HUES64 (cell line): ENCODE results near the gene SUN1.
"Not testable (repeated sequence)": the region's sequence is repeated elsewhere in the genome, so short reads cannot be mapped to it uniquely, and the experiment has no call there.

Source experiments
- H3K27ac ChIP-seq: 2 replicates; pipeline ENCODE4 v1.7.0; 2013; ENCODE audit warnings: low read depth, low read length, inconsistent platforms
- H3K27me3 ChIP-seq: 2 replicates; pipeline ENCODE4 v1.6.1; 2013; ENCODE audit warnings: mild to moderate bottlenecking, low read length; ENCODE audit not compliant: insufficient read depth
- H3K36me3 ChIP-seq: 2 replicates; pipeline ENCODE4 v1.6.1; 2013; ENCODE audit warnings: mild to moderate bottlenecking, low read length; ENCODE audit not compliant: insufficient read depth
- H3K4me1 ChIP-seq: 2 replicates; pipeline ENCODE4 v1.6.1; 2013; ENCODE audit warnings: mild to moderate bottlenecking, low read length, moderate library complexity; ENCODE audit not compliant: insufficient read depth
- H3K4me3 ChIP-seq: 2 replicates; pipeline ENCODE4 v1.5.1; 2013; ENCODE audit warnings: mild to moderate bottlenecking, low read length, moderate library complexity
- H3K9ac ChIP-seq: 2 replicates; pipeline ENCODE4 v1.6.1; 2013; ENCODE audit warnings: mild to moderate bottlenecking, low read depth, low read length
- H3K9me3 ChIP-seq: 2 replicates; pipeline ENCODE4 v1.6.1; 2013; ENCODE audit warnings: low read depth, low read length; ENCODE audit not compliant: insufficient read depth
- WGBS: fragments of 150-250, 120-280 bp; methylation state at CpG from one replicate; pipeline ENCODE4 v1.1.7; 2013; ENCODE audit warnings: missing lambda C conversion rate; 5-methylcytosine and 5-hydroxymethylcytosine counted together

The SUN1 gene

GRCh38 chr7:847728-848127 lies 15.5 kb downstream of the SUN1 start:
- WGBS = 96% methylated on average over 20 of the region's 28 CpGs
- not testable (repeated sequence) for H3K4me1 ChIP-seq, H3K9me3 ChIP-seq, H3K4me3 ChIP-seq, H3K27ac ChIP-seq, H3K9ac ChIP-seq, H3K27me3 ChIP-seq
- peaks cover 83% of the 10 kb centered on the region for H3K36me3 ChIP-seq

DNA sequence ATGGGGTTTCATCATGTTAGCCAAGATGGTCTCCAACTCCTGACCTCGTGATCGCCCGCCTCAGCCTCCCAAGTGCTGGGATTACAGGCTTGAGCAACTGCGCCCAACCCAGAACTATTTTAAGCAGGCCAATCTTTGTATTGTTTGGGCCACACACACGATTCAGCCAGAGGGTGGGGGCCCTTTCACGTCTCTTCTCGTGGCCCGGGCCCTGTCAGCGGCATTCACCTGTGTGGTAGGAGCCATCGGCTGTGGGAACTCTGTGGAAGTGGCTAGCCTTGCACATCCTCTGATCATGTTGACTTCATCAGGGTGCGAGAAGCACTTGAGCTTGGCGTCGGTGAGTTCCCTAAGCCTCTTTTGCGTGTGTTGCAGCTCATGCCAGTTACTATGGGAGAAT lies 16.9 kb downstream of the SUN1 start:
- Histone ChIP-seq H3K4me1 (no peaks in the 10 kb centered on the region), H3K4me3 (no peak overlapping the region), H3K27me3 (no peaks in the 10 kb centered on the region), H3K36me3 (peaks cover 83% of the 10 kb centered on the region), H3K27ac (no peak overlapping the region), H3K9ac (no peak overlapping the region), H3K9me3 (no peaks in the 10 kb centered on the region)
- 93% methylated on average over 14 of the region's 14 CpGs for WGBS

GRCh38 chr7:849781-850180 lies 17.5 kb downstream of the SUN1 start:
- WGBS = 96% methylated on average over 19 of the region's 19 CpGs
- Histone ChIP-seq H3K4me3 (no peak overlapping the region), H3K4me1 (no peaks in the 10 kb centered on the region), H3K9me3 (no peaks in the 10 kb centered on the region), H3K27ac (no peak overlapping the region), H3K27me3 (no peaks in the 10 kb centered on the region), H3K9ac (no peak overlapping the region), H3K36me3 (peaks cover 83% of the 10 kb centered on the region)

GRCh38 chr7:851204-851603 lies 18.9 kb downstream of the SUN1 start:
- Histone ChIP-seq H3K27ac (no peak overlapping the region), H3K36me3 (peaks cover 86% of the 10 kb centered on the region)

GRCh38 chr7:853366-854117 lies 21.3 kb downstream of the SUN1 start:
- peaks cover 96% of the 10 kb centered on the region for H3K36me3 ChIP-seq
- no peaks in the 10 kb centered on the region for H3K4me1 ChIP-seq
- H3K4me3 ChIP-seq = no peak overlapping the region
- H3K27ac ChIP-seq = no peak overlapping the region
- WGBS = 91% methylated on average over 33 of the region's 33 CpGs
- no peaks in the 10 kb centered on the region for H3K27me3 ChIP-seq
- H3K9ac ChIP-seq = no peak overlapping the region
- H3K9me3 ChIP-seq = no peaks in the 10 kb centered on the region

More at GRCh38 chr7:851204-851603, 18.9 kb downstream of the SUN1 start:
- 89% methylated on average over 14 of the region's 14 CpGs for WGBS
- H3K27me3 ChIP-seq = no peaks in the 10 kb centered on the region
- no peak overlapping the region for H3K4me3 ChIP-seq
- H3K4me1 ChIP-seq = no peaks in the 10 kb centered on the region
- no peaks in the 10 kb centered on the region for H3K9me3 ChIP-seq
- H3K9ac ChIP-seq = no peak overlapping the region

GRCh38 chr7:854118-854775 lies 22.0 kb downstream of the SUN1 start:
- H3K27me3 ChIP-seq = no peaks in the 10 kb centered on the region
- no peaks in the 10 kb centered on the region for H3K9me3 ChIP-seq
- WGBS = 95% methylated on average over 32 of the region's 32 CpGs
- no peak overlapping the region for H3K4me3 ChIP-seq
- no peak overlapping the region for H3K9ac ChIP-seq
- no peaks in the 10 kb centered on the region for H3K4me1 ChIP-seq
- H3K36me3 ChIP-seq = peaks cover 95% of the 10 kb centered on the region
- no peak overlapping the region for H3K27ac ChIP-seq

DNA sequence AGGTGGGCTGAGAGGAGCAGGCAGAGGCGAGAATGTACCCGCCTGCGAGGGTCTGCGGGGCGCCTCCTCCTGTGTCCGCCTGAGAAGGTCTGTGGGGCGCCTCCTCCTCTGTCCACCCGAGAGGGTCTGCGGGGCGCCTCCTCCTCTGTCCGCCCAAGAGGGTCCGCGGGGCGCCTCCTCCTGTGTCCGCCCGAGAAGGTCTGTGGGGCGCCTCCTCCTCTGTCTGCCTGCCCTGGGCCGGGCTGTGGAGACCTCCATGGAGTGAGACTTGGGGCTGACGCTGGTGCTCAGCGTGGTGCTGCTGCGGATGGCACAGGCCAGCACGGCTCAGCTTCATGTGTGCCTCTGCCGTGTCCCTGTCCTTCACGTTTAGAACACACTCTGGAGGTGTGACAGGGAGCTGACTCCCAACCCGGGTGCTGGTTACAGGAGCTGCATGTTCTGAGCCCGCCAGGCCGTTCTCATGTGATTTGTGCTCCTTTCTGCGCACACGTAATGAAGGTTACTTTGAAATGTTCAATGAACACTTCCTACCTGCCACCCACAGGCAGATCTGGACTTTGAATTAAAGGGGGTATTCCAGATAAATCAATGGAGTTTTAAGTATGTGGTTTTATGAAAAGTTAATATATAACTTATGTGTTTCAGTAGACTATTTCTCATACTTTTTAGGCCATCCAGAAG lies 23.6 kb downstream of the SUN1 start:
- Histone ChIP-seq H3K9ac (no peak overlapping the region), H3K27ac (no peak overlapping the region), H3K27me3 (no peaks in the 10 kb centered on the region), H3K4me3 (no peak overlapping the region), H3K9me3 (no peaks in the 10 kb centered on the region), H3K36me3 (peaks cover 97% of the 10 kb centered on the region), H3K4me1 (no peaks in the 10 kb centered on the region)
- WGBS = 96% methylated on average over 29 of the region's 29 CpGs

DNA sequence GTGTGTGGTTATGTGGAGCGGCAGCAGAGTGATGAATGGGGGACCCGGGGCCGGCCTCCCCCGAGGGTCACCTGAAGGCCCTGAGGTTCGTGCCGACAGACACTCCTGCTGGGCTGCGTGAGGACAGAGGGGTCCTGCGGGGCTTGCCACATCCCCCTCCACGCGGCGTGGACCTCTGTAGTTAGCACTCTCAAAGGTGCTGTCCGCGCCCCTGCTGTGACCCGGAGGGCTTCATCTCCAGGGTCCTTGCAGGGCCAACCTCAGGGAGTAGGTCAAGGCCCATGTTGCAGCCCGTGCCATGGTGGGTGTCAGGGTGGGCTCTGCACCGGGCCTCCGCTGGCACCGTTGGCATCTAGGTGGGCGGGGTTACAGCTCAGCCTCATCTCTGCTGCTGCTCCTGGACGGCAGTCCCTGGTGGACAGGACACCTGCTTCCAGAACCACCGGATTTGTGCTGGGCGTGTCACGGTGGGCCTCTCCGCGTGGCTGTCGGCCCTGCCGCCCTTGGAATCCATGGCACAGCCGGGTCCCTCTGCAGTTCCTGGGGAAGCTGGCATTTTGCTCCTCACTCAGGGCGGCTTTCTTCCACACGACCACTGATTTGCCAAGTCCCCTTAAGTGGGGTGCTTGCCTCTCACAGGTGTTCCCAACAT lies 24.3 kb downstream of the SUN1 start:
- Histone ChIP-seq H3K36me3 (peaks cover 97% of the 10 kb centered on the region), H3K4me1 (no peaks in the 10 kb centered on the region)
- 95% methylated on average over 30 of the region's 30 CpGs for WGBS

DNA sequence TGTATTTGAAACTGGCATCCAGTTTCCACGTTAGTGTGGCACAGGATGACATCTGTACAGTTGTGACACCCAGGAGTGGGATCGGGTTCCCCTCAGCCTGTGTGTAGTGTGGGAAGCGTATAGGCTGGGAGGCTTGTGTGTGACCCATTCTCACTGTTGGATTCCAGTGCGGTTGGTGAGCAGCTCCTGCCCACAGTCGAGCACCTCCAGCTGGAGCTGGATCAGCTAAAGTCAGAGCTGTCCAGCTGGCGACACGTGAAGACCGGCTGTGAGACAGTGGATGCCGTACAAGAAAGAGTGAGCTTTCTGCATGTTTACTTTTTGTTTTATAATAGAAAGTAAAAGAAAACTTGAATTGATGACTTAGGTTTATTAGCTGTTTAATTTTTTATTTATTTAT lies 25.4 kb downstream of the SUN1 start:
- Histone ChIP-seq H3K27ac (no peak overlapping the region), H3K4me3 (no peak overlapping the region), H3K9me3 (no peaks in the 10 kb centered on the region), H3K36me3 (peaks cover 97% of the 10 kb centered on the region), H3K27me3 (no peaks in the 10 kb centered on the region), H3K9ac (no peak overlapping the region), H3K4me1 (no peaks in the 10 kb centered on the region)
- 96% methylated on average over 9 of the region's 9 CpGs for WGBS

More for the DNA sequence above, 24.3 kb downstream of the SUN1 start:
- Histone ChIP-seq H3K27ac (no peak overlapping the region), H3K4me3 (no peak overlapping the region), H3K9ac (no peak overlapping the region), H3K27me3 (no peaks in the 10 kb centered on the region), H3K9me3 (no peaks in the 10 kb centered on the region)

GRCh38 chr7:859359-860030 lies 27.2 kb downstream of the SUN1 start:
- 91% methylated on average over 16 of the region's 16 CpGs for WGBS
- Histone ChIP-seq H3K27me3 (no peaks in the 10 kb centered on the region), H3K27ac (no peak overlapping the region), H3K36me3 (peaks cover 92% of the 10 kb centered on the region), H3K9ac (no peak overlapping the region), H3K4me3 (no peak overlapping the region), H3K4me1 (no peaks in the 10 kb centered on the region), H3K9me3 (no peaks in the 10 kb centered on the region)
